Endothelial cell of umbilical vein (primary cell): Measurements from ENCODE around the gene LPP. TPM values are rescaled to one million over a fixed set of nuclear protein-coding genes. Genes with fewer than 3 reads are reported as not detected.

Experiments
- BruUV-seq: library from RNA; stranded (reverse); fragments of 400-500 nt; replicated peaks from 2 replicates; lab custom pipeline; 2021; lab: Mats Ljungman, UMichigan
- CTCF ChIA-PET: fragments of 300-600, 350-600 bp; sonication (Branson Sonifier 250); formaldehyde crosslinking; loops from one replicate; lab custom pipeline; 2021; ENCODE audit warnings: antibody characterized with exemption, inconsistent platforms; lab: Charles Lee
- POLR2A ChIA-PET: fragments of 300-600, 350-600 bp; sonication (Branson Sonifier 250); formaldehyde crosslinking; loops from one replicate; lab custom pipeline; 2021; ENCODE audit warnings: antibody characterized with exemption, inconsistent platforms; lab: Charles Lee
- DNase-seq: peaks from one replicate; pipeline ENCODE4 v3.0.0-alpha.2; 2011; ENCODE audit warnings: low read depth, low spot score
- FAIRE-seq: peaks from 2 replicates; lab custom pipeline; 2011; peaks lifted over from hg19 to GRCh38; lab: Jason Lieb, UNC
- H2AFZ ChIP-seq: 2 replicates; pipeline ENCODE4 v1.6.0; 2012; ENCODE audit warnings: low read depth, low read length, control low read depth, inconsistent platforms
- H3K27ac ChIP-seq: 2 replicates; pipeline ENCODE4 v1.5.1; 2011; ENCODE audit warnings: low read depth, mild to moderate bottlenecking, control low read depth, low read length, moderate library complexity; ENCODE audit not compliant: insufficient read depth
- H3K27me3 ChIP-seq, 2 experiments: 2 replicates each; pipeline versions ENCODE4 v1.6.0 to v1.6.1; 2011; ENCODE audit warnings: low read length in 2 of 2, mixed read lengths in 1 of 2; ENCODE audit not compliant: control insufficient read depth in 2 of 2, insufficient read depth in 2 of 2
- H3K36me3 ChIP-seq, 2 experiments: 2 replicates in 1 of 2; 3 replicates in 1 of 2; pipeline ENCODE4 v1.5.1; 2011; ENCODE audit warnings: low read length in 2 of 2, mild to moderate bottlenecking in 1 of 2, moderate library complexity in 1 of 2; ENCODE audit not compliant: control insufficient read depth in 2 of 2, insufficient read depth in 2 of 2; ENCODE audit errors: extremely low read depth in 1 of 2
- H3K4me1 ChIP-seq: 3 replicates; pipeline ENCODE4 v1.5.1; 2011; ENCODE audit warnings: mild to moderate bottlenecking, low read length; ENCODE audit not compliant: control insufficient read depth, insufficient read depth; ENCODE audit errors: extremely low read depth
- H3K4me2 ChIP-seq: 2 replicates; pipeline ENCODE4 v1.6.1; 2011; ENCODE audit warnings: low read length, control low read depth, mixed read lengths; ENCODE audit not compliant: insufficient read depth
- H3K4me3 ChIP-seq, 3 experiments: fragments of 200-600 bp in 1 of 3; sonication (generic), shearing (Covaris generic) in 1 of 3; replicated peaks in 1 of 3; 2 replicates each; pipeline ENCODE4 v1.5.1; 2011 to 2016; ENCODE audit warnings: control low read depth in 3 of 3, low read length in 3 of 3, mild to moderate bottlenecking in 2 of 3, inconsistent platforms in 1 of 3, low read depth in 1 of 3, moderate library complexity in 1 of 3; ENCODE audit not compliant: insufficient read depth in 1 of 3
- H3K79me2 ChIP-seq: 2 replicates; pipeline ENCODE4 v1.6.0; 2012; ENCODE audit warnings: low read length, inconsistent platforms; ENCODE audit not compliant: control insufficient read depth, insufficient read depth
- H3K9ac ChIP-seq: replicated peaks from 2 replicates; pipeline ENCODE3; 2011; ENCODE audit warnings: low read length, control low read depth; ENCODE audit not compliant: insufficient read depth; ENCODE audit errors: extremely low read depth
- H3K9me1 ChIP-seq: replicated peaks from 3 replicates; pipeline ENCODE4 v1.6.0; 2011; ENCODE audit warnings: mild to moderate bottlenecking, low read length; ENCODE audit not compliant: control insufficient read depth, insufficient read depth; ENCODE audit errors: extremely low read depth
- H3K9me3 ChIP-seq: replicated peaks from 2 replicates; pipeline ENCODE4 v1.5.1; 2012; ENCODE audit warnings: low read length, inconsistent platforms; ENCODE audit not compliant: control insufficient read depth, insufficient read depth
- H4K20me1 ChIP-seq: replicated peaks from 2 replicates; pipeline ENCODE3; 2011; ENCODE audit warnings: mild to moderate bottlenecking, low read length; ENCODE audit not compliant: control insufficient read depth, insufficient read depth; ENCODE audit errors: extremely low read depth
- EZH2 ChIP-seq: IDR thresholded peaks from 2 replicates; pipeline ENCODE4 v1.6.1; 2012; ENCODE audit warnings: borderline replicate concordance, low read depth, mild to moderate bottlenecking, moderate library complexity, low read length, inconsistent platforms; ENCODE audit not compliant: severe bottlenecking
- FOS ChIP-seq: IDR thresholded peaks from 2 replicates; pipeline ENCODE4 v1.6.1; 2011; ENCODE audit warnings: mild to moderate bottlenecking, low read length, moderate library complexity, borderline replicate concordance; ENCODE audit not compliant: insufficient read depth
- GATA2 ChIP-seq: IDR thresholded peaks from 2 replicates; pipeline ENCODE4 v1.7.0; 2011; ENCODE audit warnings: low read depth, mild to moderate bottlenecking, moderate library complexity, mixed read lengths, low read length; ENCODE audit not compliant: insufficient read length, insufficient read depth
- JUN ChIP-seq: IDR thresholded peaks from 2 replicates; pipeline ENCODE4 v1.6.1; 2011; ENCODE audit warnings: borderline replicate concordance, low read depth; ENCODE audit not compliant: insufficient read length, insufficient read depth
- MAX ChIP-seq: IDR thresholded peaks from 2 replicates; pipeline ENCODE4 v1.6.1; 2011; ENCODE audit not compliant: insufficient read depth, insufficient read length
- MYC ChIP-seq: IDR thresholded peaks from one replicate; pipeline ENCODE4 v1.6.1; 2011; ENCODE audit warnings: mild to moderate bottlenecking, low read depth, low read length
- POLR2A ChIP-seq: IDR thresholded peaks from 2 replicates; pipeline ENCODE4 v1.6.1; 2012; ENCODE audit warnings: low read depth, mild to moderate bottlenecking, control low read depth, low read length
- POLR2AphosphoS5 ChIP-seq: IDR thresholded peaks from 2 replicates; pipeline ENCODE4 v1.6.1; 2012; ENCODE audit warnings: low read depth, mild to moderate bottlenecking, control low read depth, low read length, moderate library complexity; ENCODE audit not compliant: insufficient read depth
- dilution Hi-C: fragments of 300-500 bp; cut with MboI; formaldehyde crosslinking; loops from one replicate; pipeline ENCODE4 v1.15.0; 2019; ENCODE audit warnings: low sequenced_read_pairs; ENCODE audit not compliant: extremely low pct_ligation_motif_present
- intact Hi-C: fragments of 100-400 bp; cut with micrococcal nuclease; formaldehyde crosslinking; loops from one replicate; pipeline ENCODE4 v1.10.0; 2022
- polyA plus RNA-seq, 4 experiments: library from polyadenylated mRNA; depleted of rRNA in 3 of 4; stranded (reverse) in 3 of 4; unstranded in 1 of 4; fragments of >200 nt; gene quantifications; 2 replicates each; pipeline versions ENCODE4 v1.2.1 to v1.2.3, GENCODE V29; 2011 to 2012; ENCODE audit warnings: missing spikeins in 1 of 4
- total RNA-seq: library from RNA; stranded (reverse); gene quantifications from 2 replicates; pipeline ENCODE4 v1.2.3, GENCODE V29; 2021
- TF ChIP-seq, protein P1 (sequence below), 2 donors: IDR thresholded peaks; 1 replicate in 1 of 2; 2 replicates in 1 of 2; pipeline ENCODE4 v1.5.1; 2011; ENCODE audit warnings: low read length in 2 of 2, mild to moderate bottlenecking in 2 of 2, moderate library complexity in 2 of 2, control low read depth in 1 of 2, inconsistent platforms in 1 of 2, low read depth in 1 of 2; ENCODE audit not compliant: insufficient read depth in 1 of 2; ENCODE audit errors: extremely low read depth in 1 of 2

The LPP gene
- total and polyA plus RNA-seq, 2 donors (not counting 3 experiments of a cell fraction or from before 2014, with no cell fraction given) = 16.9 to 153 TPM

DNA sequence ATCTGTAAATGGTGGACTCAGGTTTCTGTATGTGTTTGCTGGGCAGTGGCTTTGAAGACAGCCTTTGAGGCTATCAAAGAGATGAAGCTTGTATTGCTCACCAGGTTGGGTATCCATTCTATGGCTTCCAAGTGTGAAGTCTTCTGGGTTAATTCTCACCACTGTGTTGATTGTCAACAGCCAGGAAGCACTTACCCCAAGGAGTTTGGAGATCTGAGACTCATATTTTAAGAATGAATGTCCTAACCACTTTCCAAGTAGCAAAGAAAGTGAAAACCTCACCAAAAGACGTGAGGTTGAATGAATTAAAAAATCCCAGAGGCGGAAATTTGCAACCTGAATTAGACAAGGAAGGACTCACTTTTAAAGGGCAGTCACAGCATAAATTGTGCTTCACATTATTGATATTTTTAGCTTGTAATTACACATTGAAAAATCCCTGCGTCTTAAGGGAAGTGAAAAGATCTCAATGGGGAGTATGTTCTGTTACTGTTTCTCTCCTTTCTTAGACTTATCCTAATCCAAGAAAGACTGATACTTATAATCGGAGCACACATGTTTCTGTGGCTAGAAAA is 713.8 kb downstream of the LPP start:
- ChIA-PET CTCF (interaction anchor here (1.2 kb wide), 1 partner anchor 29 kb away, joined by 3 read pairs; no protein-coding TSS in a partner anchor), POLR2A (no interaction called here)
- FAIRE-seq (no peak), DNase-seq (no peak)
- Histone ChIP-seq H3K4me1 (no peaks in the 10 kb centered on the region), H3K4me3 (no peak overlapping the region), H3K36me3 (no peaks in the 10 kb centered on the region), H3K9me3 (no peaks in the 10 kb centered on the region), H3K4me2 (no peak overlapping the region), H3K79me2 (no peaks in the 10 kb centered on the region), H3K9me1 (no peaks in the 10 kb centered on the region), H3K27me3 (no peaks in the 10 kb centered on the region), H2AFZ (no peak overlapping the region), H3K9ac (no peak overlapping the region), H3K27ac (no peak overlapping the region), H4K20me1 (no peaks in the 10 kb centered on the region)
- dilution Hi-C loops (no loop called here), intact Hi-C loops (no loop called here)
- no TSS peak for BruUV-seq
- TF ChIP-seq EZH2 (no peak), JUN (no peak), MYC (no peak), GATA2 (no peak), POLR2AphosphoS5 (no peak), POLR2A (no peak), FOS (no peak), MAX (no peak)
- TF ChIP-seq, protein P1, sequence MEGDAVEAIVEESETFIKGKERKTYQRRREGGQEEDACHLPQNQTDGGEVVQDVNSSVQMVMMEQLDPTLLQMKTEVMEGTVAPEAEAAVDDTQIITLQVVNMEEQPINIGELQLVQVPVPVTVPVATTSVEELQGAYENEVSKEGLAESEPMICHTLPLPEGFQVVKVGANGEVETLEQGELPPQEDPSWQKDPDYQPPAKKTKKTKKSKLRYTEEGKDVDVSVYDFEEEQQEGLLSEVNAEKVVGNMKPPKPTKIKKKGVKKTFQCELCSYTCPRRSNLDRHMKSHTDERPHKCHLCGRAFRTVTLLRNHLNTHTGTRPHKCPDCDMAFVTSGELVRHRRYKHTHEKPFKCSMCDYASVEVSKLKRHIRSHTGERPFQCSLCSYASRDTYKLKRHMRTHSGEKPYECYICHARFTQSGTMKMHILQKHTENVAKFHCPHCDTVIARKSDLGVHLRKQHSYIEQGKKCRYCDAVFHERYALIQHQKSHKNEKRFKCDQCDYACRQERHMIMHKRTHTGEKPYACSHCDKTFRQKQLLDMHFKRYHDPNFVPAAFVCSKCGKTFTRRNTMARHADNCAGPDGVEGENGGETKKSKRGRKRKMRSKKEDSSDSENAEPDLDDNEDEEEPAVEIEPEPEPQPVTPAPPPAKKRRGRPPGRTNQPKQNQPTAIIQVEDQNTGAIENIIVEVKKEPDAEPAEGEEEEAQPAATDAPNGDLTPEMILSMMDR (IDR thresholded peaks at IDR 0.05; ENCODE audit: extremely low read depth in 1 of 2, insufficient read depth in 1 of 2, low read depth in 1 of 2, low read length in 2 of 2) = no peak
